A549 treated with GW870086 at 1 μM for 4 hours (cell line): ENCODE data around the gene HDAC9. TPM values are rescaled to one million over a fixed set of nuclear protein-coding genes. Genes with fewer than 3 reads are reported as not detected.

ENCODE experiments used
- total RNA-seq: library from RNA; stranded (reverse); fragments of 200-300 nt; extraction: Qiagen RNA extraction; gene quantifications from 5 replicates; pipeline ENCODE4 v1.2.3, GENCODE V29; 2022; ENCODE audit warnings: low read depth

Gene HDAC9
- total RNA-seq, result 0.19 to 0.27 TPM (median 0.25 TPM) in 5 replicates

DNA sequence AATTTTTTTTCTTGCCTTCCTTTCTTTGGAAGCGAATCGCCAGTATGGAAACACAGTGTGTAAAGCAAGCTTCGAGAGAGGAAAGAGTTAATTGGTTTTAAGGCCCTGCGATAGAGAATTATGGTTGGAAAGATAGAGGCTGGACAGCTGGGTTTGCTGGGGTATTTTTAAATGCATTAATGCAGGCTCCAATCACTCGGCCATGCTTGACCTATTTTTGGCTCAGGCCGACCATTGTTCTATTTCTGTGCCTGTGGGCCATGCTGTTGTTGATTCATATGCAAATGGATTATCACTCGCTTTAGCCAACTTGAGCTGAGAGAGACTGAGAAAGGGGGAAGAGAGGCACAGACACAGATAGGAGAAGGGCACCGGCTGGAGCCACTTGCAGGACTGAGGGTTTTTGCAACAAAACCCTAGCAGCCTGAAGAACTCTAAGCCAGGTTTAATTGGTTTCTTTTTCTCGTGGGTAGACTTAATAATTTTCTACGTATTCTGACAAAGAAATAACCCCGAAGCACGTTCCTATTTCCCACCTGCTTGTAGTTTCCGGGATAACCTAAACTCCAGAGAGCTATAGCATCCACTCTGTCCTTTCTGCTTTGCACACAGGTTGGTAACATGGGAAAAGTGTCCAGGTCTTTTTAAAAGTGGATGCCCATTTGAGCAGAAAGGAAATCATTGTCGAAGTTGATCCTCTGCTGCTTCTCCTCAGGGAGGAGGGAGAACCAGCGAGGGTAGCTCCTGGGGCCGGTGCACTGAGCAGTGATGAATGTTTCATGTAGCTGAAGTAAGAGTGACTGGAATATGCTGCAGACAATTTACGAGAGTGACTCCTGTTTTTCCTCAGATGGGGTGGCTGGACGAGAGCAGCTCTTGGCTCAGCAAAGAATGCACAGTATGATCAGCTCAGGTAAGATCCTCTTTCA is at the start of gene HDAC9:
Gene HDAC9, plus strand, starts transcription at position 338 of the 929 bp plus-strand sequence. Its CDS starts 554 bp downstream, at position 892.

